ENCODE measurements around the gene ARHGEF38.

The ARHGEF38 gene

GRCh38 chr4:105659190-105659589 is 106.8 kb downstream of the ARHGEF38 start:
- Histone ChIP-seq H3K4me1 (ENCODE audit: insufficient read depth, low read length, poor library complexity, severe bottlenecking) (no peaks in the 10 kb centered on the region), H3K9me3 (ENCODE audit: insufficient read depth, low read depth, low read length) (no peaks in the 10 kb centered on the region), H3K9me2 (replicated peaks; ENCODE audit: low read depth, low read length) (no peaks in the 10 kb centered on the region), H4K20me1 (ENCODE audit: insufficient read depth, low read length, poor library complexity, severe bottlenecking) (no peaks in the 10 kb centered on the region), H3K4me2 (ENCODE audit: low read depth, low read length, poor library complexity, severe bottlenecking) (no peak overlapping the region), H3F3A (ENCODE audit: low read depth) (no peaks in the 10 kb centered on the region), H3K27me3 (ENCODE audit: insufficient read depth, low read length, poor library complexity, severe bottlenecking) (no peaks in the 10 kb centered on the region), H3K4me3 (ENCODE audit: low read length, poor library complexity, severe bottlenecking) (no peak overlapping the region), H3K36me3 (ENCODE audit: insufficient read depth, low read length) (no peaks in the 10 kb centered on the region), H2AFZ (ENCODE audit: low read length) (no peak overlapping the region), H3K79me2 (ENCODE audit: insufficient read depth, low read length) (no peaks in the 10 kb centered on the region), H3K9ac (ENCODE audit: low read depth, low read length, poor library complexity, severe bottlenecking) (no peak overlapping the region)
- no peak for TF ChIP-seq CTCF (conservative IDR thresholded peaks at IDR 0.05; ENCODE audit: low read length)
- no peak for TF ChIP-seq EZH2phosphoT487 (IDR thresholded peaks at IDR 0.05; ENCODE audit: borderline replicate concordance)

GRCh38 chr4:105661028-105661427 is 108.6 kb downstream of the ARHGEF38 start:
- no peaks in the 10 kb centered on the region for H3K4me1 ChIP-seq (ENCODE audit: insufficient read depth, low read length, poor library complexity, severe bottlenecking)
- no peak overlapping the region for H3K4me2 ChIP-seq (ENCODE audit: low read depth, low read length, poor library complexity, severe bottlenecking)
- H3K79me2 ChIP-seq (ENCODE audit: insufficient read depth, low read length) = no peaks in the 10 kb centered on the region
- H3F3A ChIP-seq (ENCODE audit: low read depth) = no peaks in the 10 kb centered on the region
- H3K9me2 ChIP-seq (replicated peaks; ENCODE audit: low read depth, low read length) = no peaks in the 10 kb centered on the region
- no peak overlapping the region for H3K9ac ChIP-seq (ENCODE audit: low read depth, low read length, poor library complexity, severe bottlenecking)
- H3K27me3 ChIP-seq (ENCODE audit: insufficient read depth, low read length, poor library complexity, severe bottlenecking) = no peaks in the 10 kb centered on the region
- no peak overlapping the region for H3K4me3 ChIP-seq (ENCODE audit: low read length, poor library complexity, severe bottlenecking)
- TF ChIP-seq CTCF (conservative IDR thresholded peaks at IDR 0.05; ENCODE audit: low read length) (no peak), EZH2phosphoT487 (IDR thresholded peaks at IDR 0.05; ENCODE audit: borderline replicate concordance) (no peak)
- no peaks in the 10 kb centered on the region for H4K20me1 ChIP-seq (ENCODE audit: insufficient read depth, low read length, poor library complexity, severe bottlenecking)
- H2AFZ ChIP-seq (ENCODE audit: low read length) = no peak overlapping the region
- H3K36me3 ChIP-seq (ENCODE audit: insufficient read depth, low read length) = no peaks in the 10 kb centered on the region
- H3K9me3 ChIP-seq (ENCODE audit: insufficient read depth, low read depth, low read length) = no peaks in the 10 kb centered on the region

- H3K27me3 ChIP-seq (ENCODE audit: insufficient read depth, low read length, poor library complexity, severe bottlenecking) = no peaks in the 10 kb centered on the region
- H3K9me2 ChIP-seq (replicated peaks; ENCODE audit: low read depth, low read length) = no peaks in the 10 kb centered on the region
- no peaks in the 10 kb centered on the region for H3K4me1 ChIP-seq (ENCODE audit: insufficient read depth, low read length, poor library complexity, severe bottlenecking)
- no peaks in the 10 kb centered on the region for H3F3A ChIP-seq (ENCODE audit: low read depth)
- no peak overlapping the region for H2AFZ ChIP-seq (ENCODE audit: low read length)
- no peak overlapping the region for H3K4me2 ChIP-seq (ENCODE audit: low read depth, low read length, poor library complexity, severe bottlenecking)
- H3K4me3 ChIP-seq (ENCODE audit: low read length, poor library complexity, severe bottlenecking) = no peak overlapping the region
- no peaks in the 10 kb centered on the region for H3K79me2 ChIP-seq (ENCODE audit: insufficient read depth, low read length)
- H3K9ac ChIP-seq (ENCODE audit: low read depth, low read length, poor library complexity, severe bottlenecking) = no peak overlapping the region
- no peaks in the 10 kb centered on the region for H3K9me3 ChIP-seq (ENCODE audit: insufficient read depth, low read depth, low read length)
- H3K36me3 ChIP-seq (ENCODE audit: insufficient read depth, low read length) = no peaks in the 10 kb centered on the region
- TF ChIP-seq CTCF (conservative IDR thresholded peaks at IDR 0.05; ENCODE audit: low read length) (no peak), EZH2phosphoT487 (IDR thresholded peaks at IDR 0.05; ENCODE audit: borderline replicate concordance) (no peak)
- no peaks in the 10 kb centered on the region for H4K20me1 ChIP-seq (ENCODE audit: insufficient read depth, low read length, poor library complexity, severe bottlenecking)
These were observed 110.7 kb downstream of the ARHGEF38 start for GRCh38 chr4:105662935-105663675.

Data from Loucy (cell line).